GM18519 (cell line): ENCODE measurements around the gene SASH1.

ENCODE experiments used
- ATAC-seq: cut with Tn5 transposase; IDR thresholded peaks from one replicate; pipeline ENCODE4 v1.9.1; 2021; ENCODE audit warnings: mild to moderate bottlenecking, moderate library complexity; ENCODE audit not compliant: unreplicated experiment, low FRiP score

The SASH1 gene

DNA sequence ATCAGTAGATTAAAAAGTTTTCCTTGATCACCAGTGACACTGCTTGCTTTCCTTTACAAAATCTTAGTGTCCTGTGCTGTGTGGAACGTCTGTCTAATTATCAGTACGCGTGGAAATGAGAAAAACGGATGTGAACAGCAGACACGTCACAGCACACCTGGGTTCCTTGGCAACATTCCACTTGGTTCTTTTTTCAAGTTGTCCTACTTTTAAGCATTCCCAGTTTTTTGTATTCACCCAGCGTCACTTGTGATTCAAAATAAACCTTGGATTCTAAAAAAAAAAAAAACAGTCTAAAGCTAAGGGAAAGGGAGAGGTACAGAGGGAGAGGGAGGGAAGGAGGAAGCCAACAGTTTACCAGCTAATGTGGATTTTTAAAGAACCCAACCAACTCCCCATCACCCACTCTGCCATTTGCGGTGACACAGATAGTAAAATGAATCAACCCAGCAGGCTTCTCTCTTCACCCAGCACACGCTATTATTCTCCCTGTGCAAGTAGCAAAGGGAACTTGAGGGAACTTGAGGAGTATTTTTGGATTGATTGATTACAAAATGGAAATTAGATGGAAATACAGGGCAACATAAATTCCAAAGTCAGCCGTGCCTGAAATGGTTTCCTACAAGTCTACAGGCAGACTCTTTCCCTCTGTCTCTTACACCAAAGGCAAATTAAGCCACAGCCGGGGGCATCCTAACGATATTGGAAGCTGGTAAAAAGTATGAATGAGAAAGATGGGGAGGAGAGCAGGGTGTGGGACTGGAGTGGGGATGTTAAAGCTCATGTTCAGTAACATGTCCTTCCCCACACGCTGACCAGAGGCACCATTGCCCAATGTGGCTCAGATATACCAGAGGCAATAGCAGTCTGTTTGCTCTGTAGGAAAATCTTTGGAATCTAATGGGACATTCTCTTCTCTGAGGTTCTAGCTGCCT, 129.8 kb downstream of the SASH1 start:
- no peak for ATAC-seq

DNA sequence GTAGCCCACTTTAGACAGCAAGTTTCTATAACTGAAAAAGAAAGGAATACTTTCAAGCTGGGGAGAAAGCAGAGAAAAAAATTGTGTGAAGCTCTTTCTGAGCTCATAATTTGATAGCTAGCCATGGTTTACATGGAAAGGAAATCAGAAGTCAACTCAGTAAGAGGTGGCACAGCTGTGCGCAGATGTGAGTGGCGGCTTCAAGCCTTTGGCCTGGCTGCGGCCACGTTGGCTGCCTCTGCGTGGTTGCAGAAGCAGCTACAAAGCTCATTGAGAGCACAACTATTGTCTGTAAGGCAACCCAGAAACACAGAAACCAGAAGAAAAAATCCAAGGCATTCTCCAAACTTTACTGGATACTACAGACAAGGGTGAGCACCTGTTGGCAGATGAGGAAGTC, 136.9 kb downstream of the SASH1 start:
- ATAC-seq = no peak

DNA sequence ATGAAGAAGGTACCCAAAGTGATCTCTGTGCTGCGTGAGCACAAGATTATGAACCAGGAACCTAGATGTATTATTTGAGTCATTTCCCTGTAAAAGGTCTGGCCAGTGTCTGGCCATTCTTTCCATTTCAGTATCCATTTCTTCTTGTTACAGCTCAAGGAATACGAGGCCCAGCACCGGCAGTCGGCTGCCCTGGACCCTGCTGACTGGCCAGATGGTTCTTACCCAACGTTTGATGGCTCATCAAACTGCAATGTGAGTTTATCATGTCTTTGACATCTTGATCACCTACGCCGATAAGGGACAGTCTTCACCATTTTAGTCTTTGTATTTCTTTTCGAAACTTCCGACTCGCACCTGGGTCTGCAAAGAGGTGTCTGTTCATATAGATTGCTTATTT, 144.8 kb downstream of the SASH1 start:
- no peak for ATAC-seq

DNA sequence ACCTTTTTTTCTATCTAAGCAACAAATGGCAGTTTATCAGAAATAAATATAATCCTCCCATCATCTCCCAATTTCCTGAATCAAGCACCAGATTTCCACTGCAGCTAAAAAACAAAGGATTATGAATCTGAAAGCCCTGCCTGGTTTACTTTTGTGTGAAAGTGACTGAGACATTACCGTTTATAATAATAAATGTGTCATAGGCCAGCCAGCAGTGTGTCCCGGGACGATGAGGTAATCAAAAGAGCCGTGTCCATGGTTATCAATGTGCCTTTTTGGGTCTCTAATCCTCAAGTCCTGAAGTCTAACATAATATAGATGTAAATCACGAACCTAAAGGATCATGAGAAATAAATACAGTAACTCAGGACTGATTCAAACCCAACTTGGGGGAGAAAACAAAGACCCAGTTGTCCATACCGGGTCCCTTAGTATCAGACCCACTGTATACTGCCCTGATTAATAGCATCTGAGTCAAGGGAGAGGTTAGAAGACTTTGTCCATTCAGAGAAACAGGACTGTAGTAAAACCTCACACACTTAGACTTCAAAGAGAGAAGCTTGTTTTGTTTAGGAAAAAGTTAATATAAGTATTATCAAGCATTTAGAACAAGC, 149.1 kb downstream of the SASH1 start:
- ATAC-seq = no peak

DNA sequence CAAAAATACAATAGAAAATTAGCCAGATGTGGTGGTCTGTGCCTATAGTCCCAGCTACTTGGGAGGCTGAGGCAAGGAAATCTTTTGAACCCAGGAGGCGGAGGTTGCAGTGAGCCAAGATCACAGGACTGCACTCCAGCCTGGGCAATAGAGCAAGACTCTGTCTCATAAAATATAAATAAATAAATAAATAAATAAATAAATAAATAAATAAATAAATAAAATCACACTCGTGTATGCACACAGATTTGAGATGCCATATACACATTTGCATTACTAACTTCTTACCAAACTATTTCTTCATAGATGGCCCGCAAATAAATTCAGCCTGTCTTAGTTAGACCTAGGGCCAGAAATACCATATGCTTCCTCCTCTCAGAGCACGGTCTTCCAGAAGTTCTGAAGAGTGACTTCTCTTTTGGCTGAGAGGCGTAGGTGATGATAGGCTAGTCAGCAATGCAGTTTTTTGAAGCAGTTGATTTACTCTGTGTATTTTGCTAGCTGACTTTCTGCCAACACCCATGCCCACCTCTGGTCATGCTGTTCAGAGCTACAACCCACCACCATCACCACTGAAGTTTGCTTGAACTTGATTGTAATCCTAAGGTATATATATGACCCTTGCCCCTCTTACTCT, 150.1 kb downstream of the SASH1 start:
- ATAC-seq = no peak

DNA sequence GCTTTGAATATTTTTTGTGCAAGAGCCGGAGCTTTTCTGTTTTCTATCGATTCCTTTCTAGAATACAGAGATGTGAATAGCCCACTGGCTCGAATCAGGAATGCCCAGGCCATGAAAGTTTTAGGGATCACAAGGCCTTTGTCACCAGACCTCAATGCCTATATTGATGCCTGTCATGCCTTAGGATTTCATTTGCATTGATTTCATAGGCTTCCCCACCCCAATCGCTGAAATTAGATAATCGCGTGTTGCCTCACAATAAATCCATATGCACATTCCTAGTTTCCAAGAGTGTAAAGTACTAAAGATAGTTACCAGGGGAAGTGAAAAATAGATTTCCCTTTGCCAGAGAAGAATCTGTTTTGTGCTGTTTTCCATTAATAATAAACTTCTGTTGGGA, 150.8 kb downstream of the SASH1 start:
- ATAC-seq = no peak

DNA sequence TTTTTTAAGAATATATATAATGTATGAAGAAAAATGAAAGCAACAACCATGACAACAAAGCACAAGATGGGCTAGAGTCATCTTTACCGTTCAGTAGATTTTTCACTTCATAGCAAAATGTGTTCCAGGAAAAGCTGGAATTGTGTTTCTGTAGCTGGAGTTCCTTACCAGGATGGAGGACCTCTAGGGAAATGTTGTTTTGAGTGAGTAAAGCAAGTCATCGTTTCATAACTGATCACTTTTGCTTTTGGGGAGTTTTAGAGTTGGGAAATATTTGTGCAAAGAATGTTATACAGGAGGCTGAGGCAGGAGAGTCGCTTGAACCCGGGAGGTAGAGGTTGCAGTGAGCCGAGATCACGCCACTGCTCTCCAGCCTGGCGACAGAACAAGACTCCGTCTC, 151.6 kb downstream of the SASH1 start:
- ATAC-seq = no peak

DNA sequence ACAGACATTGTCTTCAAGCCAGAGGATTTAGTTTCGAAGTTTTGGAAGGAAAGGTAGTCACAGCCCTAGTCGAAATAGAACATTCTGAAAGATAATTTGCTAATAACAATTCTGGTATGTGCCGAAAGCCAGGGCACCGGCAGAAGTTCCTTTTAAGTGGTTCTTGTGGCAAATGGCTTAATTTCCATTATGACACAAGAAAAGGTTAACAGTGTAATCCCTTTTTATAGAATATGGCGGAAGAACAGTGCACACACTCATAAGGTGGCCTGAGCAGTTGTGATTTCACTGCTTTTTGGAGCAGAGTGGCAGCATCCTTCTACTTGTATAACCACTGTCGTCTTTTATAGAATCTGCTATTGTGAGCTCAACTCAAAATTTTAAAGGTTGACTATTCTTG, 152.4 kb downstream of the SASH1 start:
- no peak for ATAC-seq

DNA sequence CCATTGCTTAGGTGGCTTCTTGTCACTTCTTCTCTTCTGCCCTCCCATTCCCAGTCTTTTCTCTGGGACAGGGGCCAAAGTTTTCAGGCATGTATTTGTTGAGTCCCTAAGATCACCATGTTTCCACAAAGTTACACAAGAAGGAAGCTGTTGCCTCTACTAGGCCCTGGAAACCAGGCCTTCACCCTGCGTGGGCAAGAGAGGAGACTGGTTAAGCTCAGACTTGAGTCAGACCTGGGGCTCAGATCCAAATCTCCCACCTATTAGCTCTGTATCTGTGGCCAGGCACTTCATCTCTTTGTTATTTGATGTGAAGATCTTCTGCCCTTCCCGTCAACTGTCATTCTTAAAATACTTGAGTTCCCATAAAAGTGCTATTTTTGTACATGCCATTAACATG, 154.6 kb downstream of the SASH1 start:
- ATAC-seq = no peak

DNA sequence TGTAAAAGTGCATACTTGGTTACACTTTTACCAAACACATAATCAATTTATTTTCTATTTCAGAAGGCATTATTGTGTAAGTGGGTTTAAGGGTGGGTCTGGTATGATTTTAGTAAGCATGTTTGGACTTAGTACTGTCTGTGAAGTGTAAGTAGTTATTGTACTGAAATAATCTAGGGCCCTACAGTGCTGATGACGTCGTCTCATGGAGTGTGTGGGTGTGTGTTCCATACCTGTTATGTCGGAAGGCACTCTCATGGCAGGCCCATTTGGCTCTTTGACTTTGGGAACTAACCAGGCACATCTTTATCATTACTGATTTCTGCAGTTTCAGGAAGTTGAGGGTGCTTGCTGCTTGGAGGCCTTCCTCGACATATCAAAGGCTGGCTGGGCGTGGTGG, 155.1 kb downstream of the SASH1 start:
- no peak for ATAC-seq

DNA sequence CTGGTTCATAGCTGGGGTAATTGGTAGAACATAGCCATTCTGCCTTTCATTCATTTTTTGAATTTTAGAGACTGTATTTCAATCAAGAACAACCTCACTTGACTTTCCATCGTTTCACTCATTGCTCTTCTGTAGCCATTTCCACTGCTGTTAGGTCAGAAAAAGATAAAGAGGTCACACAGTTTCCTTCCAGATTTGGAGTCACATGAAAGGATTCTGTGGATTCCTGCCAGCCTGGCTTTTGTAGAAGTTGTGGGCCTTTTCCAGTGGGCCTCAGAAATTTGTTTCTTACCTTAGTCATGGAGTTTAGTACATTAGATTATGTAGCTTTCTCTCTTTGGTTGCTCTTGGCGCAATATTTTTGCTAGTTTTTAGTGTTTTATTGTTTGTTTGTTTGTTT, 157.8 kb downstream of the SASH1 start:
- ATAC-seq = no peak

DNA sequence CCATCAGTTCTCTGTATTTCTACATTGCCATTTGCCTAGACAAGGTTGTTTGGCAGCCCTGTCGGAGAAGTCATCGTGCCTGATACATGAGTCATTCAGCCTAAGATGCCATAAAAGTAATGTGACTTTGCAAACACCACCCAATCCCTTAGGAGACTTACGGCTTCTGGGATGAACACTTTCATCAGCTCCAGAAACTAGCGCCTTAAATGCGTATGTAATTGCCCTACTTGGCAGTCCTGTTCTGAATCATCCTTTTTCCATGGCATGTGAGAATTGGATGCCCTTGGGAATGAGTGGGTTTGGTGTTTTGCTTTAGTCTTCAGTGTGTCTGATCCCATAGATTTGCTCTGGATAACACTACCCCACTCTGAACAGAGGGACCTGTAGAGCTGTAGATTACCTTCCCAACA, 158.5 kb downstream of the SASH1 start:
- ATAC-seq = no peak

DNA sequence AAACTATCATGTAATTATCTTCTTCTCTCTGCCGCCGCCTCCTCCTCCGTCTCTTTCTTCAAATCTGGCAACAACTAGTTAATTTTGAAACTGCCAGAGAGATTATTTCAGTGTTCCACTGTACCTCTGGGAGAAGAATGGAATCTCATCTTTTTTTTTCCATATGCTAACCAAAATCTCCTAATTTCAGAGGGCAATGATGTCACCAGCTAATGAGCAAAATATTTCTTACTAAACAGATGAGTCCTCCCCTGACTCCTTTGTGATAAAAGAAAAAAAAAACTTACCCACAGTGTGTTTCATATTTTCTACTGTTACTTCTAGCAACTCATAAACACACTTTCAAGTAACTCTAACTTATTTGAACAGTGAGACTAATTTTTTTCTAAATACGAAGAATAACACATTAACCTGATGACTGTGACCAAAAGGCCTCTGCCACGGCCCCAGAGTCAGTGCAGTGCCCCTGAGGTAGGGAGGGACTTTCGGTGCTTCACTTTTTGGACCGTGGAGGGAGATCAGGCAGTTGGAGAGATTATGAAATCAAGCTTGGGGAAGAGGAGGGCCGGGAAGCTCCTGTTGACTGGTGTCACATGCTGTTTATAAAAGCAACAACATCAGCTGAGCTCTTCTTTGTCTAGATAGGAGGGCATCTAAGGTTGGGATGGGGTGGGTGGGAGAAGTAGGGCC, 159.6 kb downstream of the SASH1 start:
- no peak for ATAC-seq

DNA sequence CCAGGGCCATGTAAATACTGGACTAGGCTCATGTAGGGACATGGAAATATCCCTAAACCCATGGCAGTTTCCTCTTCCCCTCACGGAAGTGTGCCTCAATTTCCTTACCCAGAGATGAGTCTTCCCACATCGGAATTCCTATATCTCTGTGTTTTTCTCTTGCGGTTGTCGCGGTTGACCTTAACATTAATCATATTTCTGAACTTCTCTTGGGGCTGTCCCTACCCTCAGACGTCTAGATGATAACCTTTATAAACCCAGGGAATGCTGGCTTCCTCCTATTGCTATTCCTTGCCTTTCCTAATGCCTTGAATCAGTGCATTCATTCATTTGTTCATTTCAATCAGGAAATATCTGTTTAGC, 160.1 kb downstream of the SASH1 start:
- no peak for ATAC-seq

DNA sequence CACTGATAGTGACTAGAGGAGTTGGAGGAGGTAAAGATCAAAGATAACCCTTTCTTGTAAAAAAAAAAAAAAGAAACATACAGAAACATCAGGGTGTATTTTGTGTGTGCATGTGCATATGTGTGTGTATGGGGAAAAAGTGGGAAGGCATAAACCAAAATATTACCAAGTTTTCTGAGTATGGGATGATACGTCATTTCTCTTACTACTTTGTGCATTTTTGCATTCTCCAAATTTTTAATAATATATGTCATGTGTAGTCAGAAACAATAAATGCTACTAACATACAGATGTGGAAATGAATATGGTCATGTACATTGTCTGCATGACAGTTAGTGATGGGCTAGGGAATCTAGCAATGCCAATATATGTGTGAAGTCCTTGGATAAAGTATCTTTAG, 161.1 kb downstream of the SASH1 start:
- no peak for ATAC-seq

DNA sequence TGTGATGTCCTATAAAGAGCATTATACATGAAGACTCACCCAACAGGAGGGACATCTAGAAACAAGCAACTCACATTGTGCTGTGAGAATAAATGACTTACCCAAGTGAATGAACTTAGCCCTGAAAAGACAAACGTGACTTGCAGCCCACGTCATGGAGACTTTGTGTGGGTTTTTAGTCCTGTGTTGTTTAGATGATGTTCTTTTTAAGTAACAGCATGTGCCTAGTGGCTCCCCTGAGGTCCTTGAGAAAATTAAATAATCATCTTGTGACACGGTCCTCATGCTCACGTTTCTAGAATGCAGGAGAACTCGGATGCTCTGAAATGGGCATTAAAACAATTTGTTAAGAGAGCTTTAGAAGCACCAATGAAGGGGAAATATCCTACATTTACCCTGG, 165.1 kb downstream of the SASH1 start:
- ATAC-seq = no peak

DNA sequence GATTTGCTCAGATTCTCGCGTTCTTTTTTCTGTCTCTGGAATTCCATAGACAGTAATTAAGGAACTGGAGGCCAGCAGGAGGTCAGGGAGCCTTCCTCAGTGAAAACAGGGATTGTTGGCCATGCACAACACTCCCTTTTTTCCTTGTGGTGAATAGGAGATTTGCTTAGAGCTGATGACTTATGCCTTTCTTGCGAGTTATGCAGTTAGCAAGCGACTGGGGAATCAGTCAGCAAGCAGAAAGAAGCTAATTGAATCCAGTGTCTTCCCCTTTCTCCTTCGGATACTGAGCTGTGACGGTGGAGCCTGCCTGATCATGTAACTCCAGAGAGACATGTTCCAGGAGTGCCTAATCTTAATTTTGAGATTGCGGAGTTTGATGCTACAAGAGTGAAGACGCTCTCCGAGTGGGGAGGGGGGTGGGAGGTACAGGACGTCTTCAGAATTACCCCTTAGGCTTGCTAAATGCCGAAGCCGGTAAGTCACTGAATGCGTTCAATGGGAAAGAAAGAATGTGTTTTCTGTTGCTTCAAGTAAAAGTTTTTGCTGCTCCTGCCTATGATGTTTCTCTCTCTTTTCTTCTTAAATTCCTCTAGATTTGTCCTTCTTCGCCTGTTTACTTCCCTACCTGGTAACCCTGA, 165.9 kb downstream of the SASH1 start:
- no peak for ATAC-seq

DNA sequence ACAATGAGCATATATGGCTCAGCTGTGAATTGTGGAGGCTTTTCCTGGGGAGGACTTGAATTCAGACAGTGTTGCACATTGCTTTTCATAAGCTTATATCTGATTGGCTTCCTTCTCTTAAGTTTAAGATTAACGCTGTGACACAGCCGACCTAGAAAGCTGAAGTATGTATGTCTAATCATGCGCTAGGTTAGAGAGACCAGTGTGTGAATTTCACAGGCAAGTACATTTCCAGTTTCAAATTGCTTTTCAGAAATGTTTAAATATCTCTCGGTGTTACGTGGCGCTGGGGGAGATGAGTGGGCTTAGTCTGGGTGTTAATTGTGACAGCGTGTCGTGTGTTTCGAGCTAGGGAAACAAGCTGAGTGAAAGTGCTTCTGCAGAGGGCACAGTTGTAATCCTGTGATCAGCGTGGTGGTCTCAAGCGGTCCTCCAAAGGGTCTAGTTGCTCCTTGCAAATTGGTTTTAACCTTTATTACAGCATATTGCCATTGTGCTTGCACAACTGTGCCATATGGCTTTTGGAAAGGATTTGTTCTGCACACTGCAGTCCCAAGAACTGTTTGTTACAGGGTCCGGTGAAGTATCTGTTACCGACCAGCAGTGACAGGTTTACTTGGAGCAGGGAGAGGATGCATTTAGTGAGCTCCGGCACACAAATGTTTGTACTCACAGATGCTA, 166.6 kb downstream of the SASH1 start:
- no peak for ATAC-seq

DNA sequence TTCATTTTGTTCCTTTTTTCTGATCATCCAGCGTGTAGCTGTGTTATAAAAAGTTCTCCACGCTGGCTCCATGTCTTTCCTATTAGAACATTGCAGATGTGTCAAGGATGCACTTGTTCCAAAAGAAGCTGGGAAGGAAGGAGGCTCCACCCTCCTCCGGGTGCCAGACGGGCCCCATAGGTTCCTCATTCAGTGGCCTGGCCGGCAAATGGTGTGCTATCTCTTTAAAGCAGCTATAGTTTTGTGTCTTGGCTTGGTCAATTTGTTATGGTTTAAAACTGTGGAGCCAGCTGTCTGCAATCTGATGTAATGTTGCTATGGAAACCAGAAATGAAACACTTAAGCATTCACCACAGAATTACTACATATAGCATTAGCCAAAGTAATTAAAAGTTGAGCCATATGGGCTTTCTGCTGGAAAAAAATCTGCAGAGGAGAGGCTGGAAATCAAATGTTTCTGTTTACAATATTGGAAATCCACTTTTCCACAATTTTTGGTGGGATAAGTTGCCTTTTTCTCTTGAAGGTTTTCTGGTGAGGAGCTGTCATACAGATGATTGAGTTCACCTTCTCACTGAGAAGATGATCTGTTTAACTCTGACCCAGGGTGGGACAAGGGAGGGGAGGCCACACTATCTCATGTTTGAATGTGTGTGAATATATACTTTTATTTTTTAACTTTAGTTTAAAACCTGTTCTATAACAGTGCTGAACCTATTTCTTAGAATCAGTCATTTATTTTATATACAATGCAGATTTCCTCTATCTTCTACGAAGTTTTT, 167.4 kb downstream of the SASH1 start:
- no peak for ATAC-seq
